SU-DHL-6 (cell line): Measurements from ENCODE around the gene CAPZA1.

Source experiments
- CTCF ChIP-seq: fragments of 200-600 bp; sonication (generic); IDR thresholded peaks from one replicate; pipeline ENCODE4 v1.5.1; 2017; ENCODE audit warnings: antibody characterized with exemption, mild to moderate bottlenecking, low read length, moderate library complexity; ENCODE audit not compliant: insufficient read depth, poor library complexity, severe bottlenecking
- EZH2phosphoT487 ChIP-seq: fragments of 200-600 bp; sonication (generic), shearing (Covaris generic); conservative IDR thresholded peaks from 2 replicates; pipeline ENCODE4 v1.6.1; 2018; ENCODE audit warnings: mild to moderate bottlenecking, antibody characterized with exemption, low read length, moderate library complexity, mixed read lengths

- no peak for TF ChIP-seq EZH2phosphoT487
- TF ChIP-seq CTCF, result no peak
Observed at GRCh38 chr1:112629256-112629655, 9.6 kb downstream of the CAPZA1 start.
